Activated CD8-positive, alpha-beta memory T cell treated with anti-CD3 and anti-CD28 coated beads, Interleukin-2, amount 10 ng/mL, durations not matched to agents 7 days and 5 days (primary cell): ENCODE data around the gene ITSN1. TPM values are rescaled to one million over a fixed set of nuclear protein-coding genes. Genes with fewer than 3 reads are reported as not detected.

Experiments
- ATAC-seq: fragments of 150-1000 bp; cut with Tn5 transposase; one replicate; pipeline ENCODE4 v1.10.0; 2021; ENCODE audit warnings: moderate library complexity
- CTCF ChIA-PET: fragments of 350-600 bp; sonication (Branson Sonifier 250); formaldehyde crosslinking; loops from one replicate; lab custom pipeline; 2021; ENCODE audit warnings: antibody characterized with exemption; lab: Charles Lee
- DNase-seq: peaks from one replicate; pipeline ENCODE4 v3.0.0-alpha.2; 2020
- H3K27ac Mint-ChIP-seq: one replicate; pipeline ENCODE4 v1.8.0; 2021; ENCODE audit warnings: mild to moderate bottlenecking, mixed read lengths
- H3K27me3 Mint-ChIP-seq: one replicate; pipeline ENCODE4 v1.8.0; 2021; ENCODE audit warnings: mixed read lengths
- H3K36me3 Mint-ChIP-seq: one replicate; pipeline ENCODE4 v1.8.0; 2021; ENCODE audit warnings: mild to moderate bottlenecking, mixed read lengths
- H3K4me1 Mint-ChIP-seq: one replicate; pipeline ENCODE4 v1.8.0; 2021; ENCODE audit warnings: mixed read lengths
- H3K4me3 Mint-ChIP-seq: one replicate; pipeline ENCODE4 v1.8.0; 2021; ENCODE audit warnings: mild to moderate bottlenecking, moderate library complexity, mixed read lengths
- H3K9me3 Mint-ChIP-seq: one replicate; pipeline ENCODE4 v1.8.0; 2022; ENCODE audit warnings: low read depth, mixed read lengths
- total RNA-seq, 2 experiments: library from RNA; stranded (reverse); gene quantifications; one replicate each; pipeline ENCODE4 v1.2.3, GENCODE V29; 2021

Gene ITSN1
- total RNA-seq, 2 experiments from 2014 or later, result 2.0 to 3.9 TPM

DNA sequence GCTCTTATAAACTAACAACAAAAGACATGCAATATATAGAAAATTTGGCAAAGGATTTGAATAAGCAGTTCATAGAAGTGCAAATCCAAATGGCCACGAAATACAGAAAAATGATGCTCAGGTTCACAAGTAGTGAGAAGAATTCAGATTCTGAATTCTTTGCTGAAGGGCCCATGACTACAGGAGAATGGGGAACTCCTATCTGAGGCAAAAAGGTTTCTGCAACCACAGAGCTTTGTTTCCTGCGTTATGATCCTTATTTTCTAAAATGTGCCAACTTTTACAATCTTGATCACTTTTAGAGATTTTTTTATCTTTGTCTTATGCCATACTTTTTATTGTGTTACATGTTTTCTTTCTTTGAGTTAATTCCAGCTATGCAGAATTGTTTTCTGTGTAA, 91.3 kb downstream of the ITSN1 start:
- Mint-ChIP-seq H3K27me3 (no peaks in the 10 kb centered on the region), H3K9me3 (no peaks in the 10 kb centered on the region), H3K36me3 (no peaks in the 10 kb centered on the region), H3K27ac (no peak overlapping the region), H3K4me1 (no peaks in the 10 kb centered on the region), H3K4me3 (no peak overlapping the region)
- DNase-seq (no peak), ATAC-seq (no peak)
- CTCF ChIA-PET, result no interaction called here

DNA sequence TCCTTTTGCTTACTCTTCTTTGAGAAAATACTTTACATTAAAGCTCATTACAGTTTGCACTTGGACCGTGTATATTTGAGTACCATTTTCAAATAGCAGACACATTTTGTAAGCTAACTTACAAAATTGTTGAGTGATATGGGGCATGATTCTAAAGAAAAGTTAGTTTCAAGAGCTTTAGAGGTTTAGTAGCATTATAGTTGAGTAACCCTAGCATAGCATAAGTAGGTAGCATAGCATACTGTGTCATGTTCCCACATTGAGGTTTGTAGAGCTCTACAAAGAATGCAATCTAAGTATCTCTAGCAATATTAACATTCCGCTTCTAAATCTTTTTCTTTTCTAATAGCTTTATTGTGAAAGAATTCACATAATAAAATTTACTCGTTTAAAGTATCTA, 92.0 kb downstream of the ITSN1 start:
- CTCF ChIA-PET, result interaction anchor here (0.6 kb wide), 1 partner anchor 1030 kb away, joined by 3 read pairs; no protein-coding TSS in a partner anchor
- DNase-seq (no peak), ATAC-seq (no peak)
- Mint-ChIP-seq H3K9me3 (no peaks in the 10 kb centered on the region), H3K4me3 (no peak overlapping the region), H3K27ac (no peak overlapping the region), H3K36me3 (no peaks in the 10 kb centered on the region), H3K4me1 (no peaks in the 10 kb centered on the region), H3K27me3 (no peaks in the 10 kb centered on the region)

- H3K27ac Mint-ChIP-seq, result no peak overlapping the region
- H3K4me3 Mint-ChIP-seq, result no peak overlapping the region
- H3K9me3 Mint-ChIP-seq, result no peaks in the 10 kb centered on the region
- H3K36me3 Mint-ChIP-seq, result no peaks in the 10 kb centered on the region
- no peaks in the 10 kb centered on the region for H3K27me3 Mint-ChIP-seq
- no peak for DNase-seq
- H3K4me1 Mint-ChIP-seq, result no peaks in the 10 kb centered on the region
- CTCF ChIA-PET, result interaction anchor here (0.6 kb wide), 1 partner anchor 1029 kb away, joined by 3 read pairs; no protein-coding TSS in a partner anchor
- ATAC-seq, result no peak
Observed at GRCh38 chr21:33734818-33735217, 92.5 kb downstream of the ITSN1 start.

DNA sequence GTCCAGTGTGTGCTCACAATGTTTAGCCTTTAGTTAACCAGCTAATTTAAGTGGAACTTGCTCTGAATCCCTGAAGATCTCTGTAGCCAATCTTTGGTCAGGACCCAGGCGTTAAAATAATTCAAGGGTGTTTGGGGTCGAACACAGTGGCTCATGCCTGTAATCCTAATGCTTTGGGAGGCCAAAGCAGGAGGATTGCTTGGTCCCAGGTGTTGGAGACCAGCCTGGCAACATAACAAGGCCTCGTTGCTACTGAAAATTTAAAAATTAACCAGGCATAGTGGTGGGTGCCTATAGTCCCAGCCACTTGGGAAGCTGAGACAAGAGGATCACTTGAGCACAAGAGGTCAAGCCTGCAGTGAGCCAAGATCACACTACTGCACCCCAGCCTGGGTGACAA, 94.3 kb downstream of the ITSN1 start:
- Mint-ChIP-seq H3K36me3 (no peaks in the 10 kb centered on the region), H3K27me3 (no peaks in the 10 kb centered on the region), H3K27ac (no peak overlapping the region), H3K9me3 (no peaks in the 10 kb centered on the region), H3K4me1 (no peaks in the 10 kb centered on the region), H3K4me3 (no peak overlapping the region)
- DNase-seq (no peak), ATAC-seq (no peak)
- CTCF ChIA-PET, result no interaction called here

- no peaks in the 10 kb centered on the region for H3K4me1 Mint-ChIP-seq
- H3K27ac Mint-ChIP-seq, result no peak overlapping the region
- H3K36me3 Mint-ChIP-seq, result no peaks in the 10 kb centered on the region
- H3K4me3 Mint-ChIP-seq, result no peak overlapping the region
- H3K9me3 Mint-ChIP-seq, result no peaks in the 10 kb centered on the region
- H3K27me3 Mint-ChIP-seq, result no peaks in the 10 kb centered on the region
- CTCF ChIA-PET, result no interaction called here
- no peak for DNase-seq
- ATAC-seq, result no peak
Observed at GRCh38 chr21:33739701-33740100, 97.4 kb downstream of the ITSN1 start.

DNA sequence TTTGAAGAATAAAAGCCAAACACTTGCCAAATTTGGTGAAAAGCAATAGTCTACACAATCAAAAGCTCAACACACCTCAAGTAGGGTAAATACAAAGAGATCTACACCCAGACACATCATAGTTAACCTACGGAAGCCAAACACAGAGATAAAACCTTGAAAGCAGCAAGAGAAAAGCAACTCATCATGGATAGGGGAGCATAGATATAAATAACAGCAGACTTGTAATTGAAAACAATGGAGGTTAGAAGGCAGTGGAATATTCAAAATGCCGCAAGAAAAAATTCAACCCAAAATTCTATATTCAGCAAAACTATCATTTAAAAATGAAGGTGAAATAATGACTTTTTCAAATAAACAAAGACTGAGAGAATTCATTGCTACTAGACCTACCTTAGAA, 105.1 kb downstream of the ITSN1 start:
- ATAC-seq (no peak), DNase-seq (no peak)
- CTCF ChIA-PET, result no interaction called here
- Mint-ChIP-seq H3K9me3 (peaks cover 13% of the 10 kb centered on the region), H3K27ac (no peak overlapping the region), H3K4me3 (no peak overlapping the region), H3K4me1 (no peaks in the 10 kb centered on the region), H3K36me3 (no peaks in the 10 kb centered on the region), H3K27me3 (no peaks in the 10 kb centered on the region)

GRCh38 chr21:33748903-33749302, 106.6 kb downstream of the ITSN1 start:
- H3K27ac Mint-ChIP-seq, result no peak overlapping the region
- H3K27me3 Mint-ChIP-seq, result no peaks in the 10 kb centered on the region
- DNase-seq (no peak), ATAC-seq (no peak)
- CTCF ChIA-PET, result interaction anchor here (0.6 to 0.8 kb wide), 2 partner anchors 9 to 429 kb away, joined by 3 to 4 read pairs; no protein-coding TSS in a partner anchor
- H3K4me1 Mint-ChIP-seq, result no peaks in the 10 kb centered on the region
- no peak overlapping the region for H3K4me3 Mint-ChIP-seq
- H3K36me3 Mint-ChIP-seq, result no peaks in the 10 kb centered on the region
- peaks cover 13% of the 10 kb centered on the region for H3K9me3 Mint-ChIP-seq

- Mint-ChIP-seq H3K9me3 (peaks cover 11% of the 10 kb centered on the region), H3K4me1 (no peaks in the 10 kb centered on the region), H3K27me3 (no peaks in the 10 kb centered on the region), H3K27ac (no peak overlapping the region), H3K4me3 (no peak overlapping the region), H3K36me3 (no peaks in the 10 kb centered on the region)
- no peak for ATAC-seq
- no peak for DNase-seq
- CTCF ChIA-PET, result no interaction called here
Observed at GRCh38 chr21:33750017-33750416, 107.7 kb downstream of the ITSN1 start.

DNA sequence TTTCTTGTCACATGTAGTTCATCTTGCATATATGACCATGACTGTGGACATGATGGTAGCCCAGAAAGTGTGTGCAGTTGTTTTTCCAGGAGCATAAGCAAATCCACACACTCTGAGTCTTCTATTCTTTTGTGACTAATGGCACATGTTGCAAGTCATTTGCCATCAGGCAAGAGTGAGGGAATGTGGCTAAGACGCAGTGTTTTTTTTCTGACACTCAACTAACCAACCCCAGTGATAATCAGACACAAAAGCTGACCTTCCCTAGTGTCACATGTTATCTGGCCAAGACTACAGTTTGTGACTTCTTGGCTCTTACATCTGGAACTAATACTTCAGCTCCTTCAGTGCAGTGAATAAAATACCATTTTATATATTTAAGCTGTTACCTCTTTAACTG, 108.8 kb downstream of the ITSN1 start:
- CTCF ChIA-PET, result no interaction called here

GRCh38 chr21:33751533-33751932, 109.2 kb downstream of the ITSN1 start:
- DNase-seq (no peak), ATAC-seq (no peak)
- Mint-ChIP-seq H3K9me3 (peaks cover 10% of the 10 kb centered on the region), H3K4me3 (no peak overlapping the region), H3K36me3 (no peaks in the 10 kb centered on the region), H3K27ac (no peak overlapping the region), H3K4me1 (no peaks in the 10 kb centered on the region), H3K27me3 (no peaks in the 10 kb centered on the region)
- CTCF ChIA-PET, result no interaction called here

More for the DNA sequence above, 108.8 kb downstream of the ITSN1 start:
- peaks cover 10% of the 10 kb centered on the region for H3K9me3 Mint-ChIP-seq
- no peaks in the 10 kb centered on the region for H3K36me3 Mint-ChIP-seq
- H3K4me1 Mint-ChIP-seq, result no peaks in the 10 kb centered on the region
- no peak overlapping the region for H3K27ac Mint-ChIP-seq
- no peak for DNase-seq
- no peaks in the 10 kb centered on the region for H3K27me3 Mint-ChIP-seq
- H3K4me3 Mint-ChIP-seq, result no peak overlapping the region
- ATAC-seq, result no peak

- Mint-ChIP-seq H3K27ac (no peak overlapping the region), H3K9me3 (peaks cover 5% of the 10 kb centered on the region), H3K27me3 (no peaks in the 10 kb centered on the region), H3K4me1 (no peaks in the 10 kb centered on the region), H3K4me3 (no peak overlapping the region), H3K36me3 (no peaks in the 10 kb centered on the region)
- CTCF ChIA-PET, result no interaction called here
- DNase-seq, result no peak
- ATAC-seq, result no peak
Observed at GRCh38 chr21:33752260-33752659, 110.0 kb downstream of the ITSN1 start.

- Mint-ChIP-seq H3K27me3 (no peaks in the 10 kb centered on the region), H3K4me3 (no peak overlapping the region), H3K27ac (no peak overlapping the region), H3K4me1 (no peaks in the 10 kb centered on the region), H3K9me3 (no peaks in the 10 kb centered on the region), H3K36me3 (no peaks in the 10 kb centered on the region)
- ATAC-seq, result no peak
- CTCF ChIA-PET, result interaction anchor here (0.7 to 1.0 kb wide), 2 partner anchors 21 to 24 kb away, joined by 3 read pairs; no protein-coding TSS in a partner anchor
- DNase-seq, result no peak
Observed at GRCh38 chr21:33753886-33754285, 111.6 kb downstream of the ITSN1 start.

GRCh38 chr21:33754481-33754880, 112.2 kb downstream of the ITSN1 start:
- no peak overlapping the region for H3K4me3 Mint-ChIP-seq
- H3K27me3 Mint-ChIP-seq, result no peaks in the 10 kb centered on the region
- DNase-seq (no peak), ATAC-seq (no peak)
- H3K27ac Mint-ChIP-seq, result no peak overlapping the region
- CTCF ChIA-PET, result no interaction called here
- no peaks in the 10 kb centered on the region for H3K36me3 Mint-ChIP-seq
- no peaks in the 10 kb centered on the region for H3K4me1 Mint-ChIP-seq
- no peaks in the 10 kb centered on the region for H3K9me3 Mint-ChIP-seq

- CTCF ChIA-PET, result no interaction called here
- DNase-seq, result no peak
- no peaks in the 10 kb centered on the region for H3K4me1 Mint-ChIP-seq
- no peak for ATAC-seq
- H3K27ac Mint-ChIP-seq, result no peak overlapping the region
- H3K27me3 Mint-ChIP-seq, result no peaks in the 10 kb centered on the region
- no peaks in the 10 kb centered on the region for H3K36me3 Mint-ChIP-seq
- H3K9me3 Mint-ChIP-seq, result no peaks in the 10 kb centered on the region
- no peak overlapping the region for H3K4me3 Mint-ChIP-seq
Observed at GRCh38 chr21:33755354-33755753, 113.1 kb downstream of the ITSN1 start.
